GM15510 (cell line): Measurements from ENCODE around the gene PIP4K2B.

Experiments used
- POLR2A ChIP-seq: IDR thresholded peaks from 3 replicates; pipeline ENCODE4 v1.6.1; 2011; ENCODE audit warnings: borderline replicate concordance; ENCODE audit not compliant: insufficient read length; ENCODE audit errors: extremely low read depth

Gene PIP4K2B

GRCh38 chr17:38728290-38728831, 71.0 kb downstream of the PIP4K2B start:
- TF ChIP-seq POLR2A: no peak

- TF ChIP-seq POLR2A: no peak
These were observed 71.6 kb downstream of the PIP4K2B start for GRCh38 chr17:38727736-38728135.

GRCh38 chr17:38725066-38725465, 74.3 kb downstream of the PIP4K2B start:
- no peak for TF ChIP-seq POLR2A

GRCh38 chr17:38724337-38724988, 74.9 kb downstream of the PIP4K2B start:
- no peak for TF ChIP-seq POLR2A

GRCh38 chr17:38721802-38722201, 77.6 kb downstream of the PIP4K2B start:
- no peak for TF ChIP-seq POLR2A

GRCh38 chr17:38720941-38721340, 78.4 kb downstream of the PIP4K2B start:
- no peak for TF ChIP-seq POLR2A

- TF ChIP-seq POLR2A: no peak
These were observed 79.3 kb downstream of the PIP4K2B start for GRCh38 chr17:38719943-38720641.

- no peak for TF ChIP-seq POLR2A
These were observed 79.9 kb downstream of the PIP4K2B start for GRCh38 chr17:38719289-38719942.

GRCh38 chr17:38717139-38717745, 82.1 kb downstream of the PIP4K2B start:
- no peak for TF ChIP-seq POLR2A

- TF ChIP-seq POLR2A: no peak
These were observed 82.9 kb downstream of the PIP4K2B start for GRCh38 chr17:38716368-38717005.
